Erythroblast (primary cell): Measurements from ENCODE around the gene CCDC81.

Experiments used
- GATA1 ChIP-seq: IDR thresholded peaks from 2 replicates; pipeline ENCODE4 v1.6.1; 2011; ENCODE audit warnings: low read depth, mild to moderate bottlenecking, control low read depth, low read length, moderate library complexity
- POLR2A ChIP-seq: IDR thresholded peaks from 2 replicates; pipeline ENCODE4 v1.6.1; 2011; ENCODE audit warnings: mild to moderate bottlenecking, low read length

DNA sequence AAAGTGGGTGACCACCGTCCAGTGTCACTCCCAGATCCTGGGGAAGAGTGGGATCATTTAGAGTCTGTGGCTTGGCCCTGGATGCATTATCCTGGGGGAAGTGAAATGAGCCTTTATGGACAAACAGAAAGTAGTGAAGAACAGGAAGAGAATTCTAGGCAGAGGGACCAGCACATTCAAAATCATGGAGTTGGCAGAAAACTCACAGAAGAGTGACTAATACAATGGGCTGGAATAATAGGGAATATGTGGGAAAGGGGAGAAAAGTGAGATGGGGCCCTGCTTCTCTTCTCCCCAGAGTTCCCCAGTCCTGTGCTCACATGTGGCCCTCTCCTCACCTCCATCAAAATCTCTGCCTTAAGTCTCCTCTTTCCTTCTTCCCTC, 84.3 kb downstream of the CCDC81 start:
- TF ChIP-seq GATA1 (no peak), POLR2A (no peak)
